ENCODE results near the gene PCDHGA6. TPM values are rescaled to one million over a fixed set of nuclear protein-coding genes. Genes with fewer than 3 reads are reported as not detected.
A peak's percentile ranks its signal among the peaks of the same experiment; 100 is the strongest.
"Not testable (repeated sequence)": the region's sequence is repeated elsewhere in the genome, so short reads cannot be mapped to it uniquely, and the experiment has no call there.

Gene PCDHGA6
- total RNA-seq = 1 to 10 TPM in 4 of 8 experiments, under 1 TPM in 4; 0.11 to 6.9 (median 0.88) TPM

GRCh38 chr5:141373673-141374317 lies at the start of gene PCDHGA6:
TSS of gene PCDHGA6 (plus strand) at chr5:141373891. CDS start at chr5:141374084, 193 bp downstream.
- Histone ChIP-seq H3K27ac (no peak within 1 kb of the TSS), H3K4me3 (no peak within 1 kb of the TSS), H3K4me1 (replicated peaks in 1 of 2) (no peaks in the 10 kb centered on the region)
- WGBS, 10 experiments = 0 to 97% (median 86%) methylated on average over 1 to 25 of the region's 27 CpGs; no CpG with 5 or more reads in 1 of the 10 experiments
- in situ Hi-C loops (cut with MboI; ENCODE audit: low pct_unique_long_range_greater_than_20kb in 2 of 9, low sequenced_read_pairs in 9 of 9, unreplicated experiment in 9 of 9) = no loop called here
- peak in 1 of 8 experiments; percentile 46 for ATAC-seq (replicated peaks in 6 of 8)

- ATAC-seq (replicated peaks in 6 of 8) = peak in 5 of 8 experiments; percentile 62 to 94 (median 72)
- Histone ChIP-seq H3K4me1 (replicated peaks in 1 of 2) (no peaks in the 10 kb centered on the region), H3K27ac (no peak overlapping the region), H3K4me3 (peak overlapping the region in 1 of 5 donors; percentile 32)
- WGBS, 10 experiments = 6 to 89% (median 47%) methylated on average over 8 to 23 of the region's 27 CpGs
- in situ Hi-C loops (cut with MboI; ENCODE audit: low pct_unique_long_range_greater_than_20kb in 2 of 9, low sequenced_read_pairs in 9 of 9, unreplicated experiment in 9 of 9) = no loop called here
Observed at GRCh38 chr5:141326088-141326854, 47.4 kb upstream of the PCDHGA6 start.

GRCh38 chr5:141328231-141328630 lies 45.5 kb upstream of the PCDHGA6 start:
- H3K4me3 ChIP-seq = no peak overlapping the region
- WGBS, 10 experiments = 59 to 89% (median 80%) methylated on average over 1 to 7 of the region's 8 CpGs; no CpG with 5 or more reads in 7 of the 10 experiments
- H3K27ac ChIP-seq = no peak overlapping the region
- no peak for ATAC-seq (replicated peaks in 6 of 8)
- in situ Hi-C loops (cut with MboI; ENCODE audit: low pct_unique_long_range_greater_than_20kb in 2 of 9, low sequenced_read_pairs in 9 of 9, unreplicated experiment in 9 of 9) = no loop called here
- no peaks in the 10 kb centered on the region for H3K4me1 ChIP-seq (replicated peaks in 1 of 2)

GRCh38 chr5:141330299-141331080 lies 43.2 kb upstream of the PCDHGA6 start, which contains the start of gene PCDHGA1:
TSS of gene PCDHGA1 (plus strand) at chr5:141330514.
- H3K4me3 ChIP-seq = no peak within 1 kb of the TSS
- in situ Hi-C loops (cut with MboI; ENCODE audit: low pct_unique_long_range_greater_than_20kb in 2 of 9, low sequenced_read_pairs in 9 of 9, unreplicated experiment in 9 of 9) = no loop called here
- peak in 3 of 8 experiments; percentile 87 to 93 (median 88) for ATAC-seq (replicated peaks in 6 of 8)

GRCh38 chr5:141332571-141332970 lies 41.1 kb upstream of the PCDHGA6 start:
- in situ Hi-C loops (cut with MboI; ENCODE audit: low pct_unique_long_range_greater_than_20kb in 2 of 9, low sequenced_read_pairs in 9 of 9, unreplicated experiment in 9 of 9); H3K4me3 ChIP-seq; H3K4me1 ChIP-seq (replicated peaks in 1 of 2); H3K27ac ChIP-seq; ATAC-seq (replicated peaks in 6 of 8): not testable (repeated sequence)
- 90% methylated on average over 2 of the region's 39 CpGs; no CpG with 5 or more reads in 9 of the 10 experiments for WGBS, 10 experiments

More at GRCh38 chr5:141330299-141331080, 43.2 kb upstream of the PCDHGA6 start, which contains the start of gene PCDHGA1:
- no peaks in the 10 kb centered on the region for H3K4me1 ChIP-seq (replicated peaks in 1 of 2)
- 0 to 86% (median 52%) methylated on average over 1 to 20 of the region's 21 CpGs for WGBS, 10 experiments
- no peak within 1 kb of the TSS for H3K27ac ChIP-seq

GRCh38 chr5:141338538-141339306 lies 35.0 kb upstream of the PCDHGA6 start, which contains the start of gene PCDHGA2:
TSS of gene PCDHGA2 (plus strand) at chr5:141338760.
- Histone ChIP-seq H3K4me3 (no peak within 1 kb of the TSS), H3K27ac (no peak within 1 kb of the TSS), H3K4me1 (replicated peaks in 1 of 2) (no peaks in the 10 kb centered on the region)
- in situ Hi-C loops (cut with MboI; ENCODE audit: low pct_unique_long_range_greater_than_20kb in 2 of 9, low sequenced_read_pairs in 9 of 9, unreplicated experiment in 9 of 9) = no loop called here
- ATAC-seq (replicated peaks in 6 of 8) = peak in 1 of 8 experiments; percentile 52
- WGBS, 10 experiments = 18 to 91% (median 70%) methylated on average over 2 to 26 of the region's 27 CpGs; no CpG with 5 or more reads in 1 of the 10 experiments

- ATAC-seq (replicated peaks in 6 of 8); H3K27ac ChIP-seq; H3K4me1 ChIP-seq (replicated peaks in 1 of 2); H3K4me3 ChIP-seq; in situ Hi-C loops (cut with MboI; ENCODE audit: low pct_unique_long_range_greater_than_20kb in 2 of 9, low sequenced_read_pairs in 9 of 9, unreplicated experiment in 9 of 9): not testable (repeated sequence)
- WGBS, 10 experiments = 19 to 100% (median 90%) methylated on average over 1 to 5 of the region's 45 CpGs; no CpG with 5 or more reads in 5 of the 10 experiments
Observed at GRCh38 chr5:141340781-141341354, 32.8 kb upstream of the PCDHGA6 start.

- whole genome bisulfite sequencing, 10 experiments = 0 to 50% (median 29%) methylated on average over 1 of the region's 1 CpG; no CpG with 5 or more reads in 3 of the 10 experiments
- no peak for ATAC-seq (replicated peaks in 6 of 8)
- in situ Hi-C loops (cut with MboI; ENCODE audit: low pct_unique_long_range_greater_than_20kb in 2 of 9, low sequenced_read_pairs in 9 of 9, unreplicated experiment in 9 of 9) = no loop called here
- H3K4me1 ChIP-seq (replicated peaks in 1 of 2) = no peaks in the 10 kb centered on the region
- H3K4me3 ChIP-seq = no peak overlapping the region
- H3K27ac ChIP-seq = no peak overlapping the region
Observed at GRCh38 chr5:141342773-141343172, 30.9 kb upstream of the PCDHGA6 start.

GRCh38 chr5:141343242-141343952 lies 30.3 kb upstream of the PCDHGA6 start, which contains the start of gene PCDHGA3:
TSS of gene PCDHGA3 (plus strand) at chr5:141343829. CDS start at chr5:141344034, 205 bp downstream.
- ATAC-seq (replicated peaks in 6 of 8) = peak in 3 of 8 experiments; percentile 12 to 69 (median 50)
- Histone ChIP-seq H3K4me3 (no peak within 1 kb of the TSS), H3K27ac (no peak within 1 kb of the TSS), H3K4me1 (replicated peaks in 1 of 2) (no peaks in the 10 kb centered on the region)
- in situ Hi-C loops (cut with MboI; ENCODE audit: low pct_unique_long_range_greater_than_20kb in 2 of 9, low sequenced_read_pairs in 9 of 9, unreplicated experiment in 9 of 9) = no loop called here
- WGBS, 10 experiments = 14 to 100% (median 71%) methylated on average over 1 to 8 of the region's 9 CpGs

GRCh38 chr5:141343953-141344463 lies 29.7 kb upstream of the PCDHGA6 start:
- in situ Hi-C loops (cut with MboI; ENCODE audit: low pct_unique_long_range_greater_than_20kb in 2 of 9, low sequenced_read_pairs in 9 of 9, unreplicated experiment in 9 of 9) = no loop called here
- 7 to 92% (median 80%) methylated on average over 1 to 30 of the region's 31 CpGs; no CpG with 5 or more reads in 1 of the 10 experiments for WGBS, 10 experiments
- Histone ChIP-seq H3K4me3 (no peak overlapping the region), H3K27ac (no peak overlapping the region), H3K4me1 (replicated peaks in 1 of 2) (no peaks in the 10 kb centered on the region)
- ATAC-seq (replicated peaks in 6 of 8) = peak in 2 of 8 experiments; percentile 43 to 60

GRCh38 chr5:141345327-141345726 lies 28.4 kb upstream of the PCDHGA6 start:
- ATAC-seq (replicated peaks in 6 of 8) = no peak
- in situ Hi-C loops (cut with MboI; ENCODE audit: low pct_unique_long_range_greater_than_20kb in 2 of 9, low sequenced_read_pairs in 9 of 9, unreplicated experiment in 9 of 9) = no loop called here
- 83 to 100% methylated on average over 3 to 7 of the region's 20 CpGs; no CpG with 5 or more reads in 8 of the 10 experiments for WGBS, 10 experiments
- Histone ChIP-seq H3K4me1 (replicated peaks in 1 of 2) (no peaks in the 10 kb centered on the region), H3K4me3 (no peak overlapping the region), H3K27ac (no peak overlapping the region)
